ENCODE data around the gene CETN2. TPM values are rescaled to one million over a fixed set of nuclear protein-coding genes. Genes with fewer than 3 reads are reported as not detected.
A peak's percentile ranks its signal among the peaks of the same experiment; 100 is the strongest.

CETN2 gene
- total RNA-seq, 2 donors from 2014 or later: 19.0 to 20.4 TPM

- TF ChIP-seq CTCF (IDR thresholded peaks at IDR 0.05): no peak
- Histone ChIP-seq H3K27me3 (no peaks in the 10 kb centered on the region), H3K36me3 (no peaks in the 10 kb centered on the region), H3K27ac (no peak overlapping the region), H3K4me3 (no peak overlapping the region), H3K9me3 (no peaks in the 10 kb centered on the region), H3K9ac (ENCODE audit: low read depth in 2 of 2, low read length in 2 of 2) (no peak overlapping the region), H3K4me1 (no peaks in the 10 kb centered on the region)
- DNase-seq: no peak
- intact Hi-C loops (cut with DNase I): no loop called here
Observed at GRCh38 chrX:152832520-152832919, 2.0 kb upstream of the CETN2 start.

DNA sequence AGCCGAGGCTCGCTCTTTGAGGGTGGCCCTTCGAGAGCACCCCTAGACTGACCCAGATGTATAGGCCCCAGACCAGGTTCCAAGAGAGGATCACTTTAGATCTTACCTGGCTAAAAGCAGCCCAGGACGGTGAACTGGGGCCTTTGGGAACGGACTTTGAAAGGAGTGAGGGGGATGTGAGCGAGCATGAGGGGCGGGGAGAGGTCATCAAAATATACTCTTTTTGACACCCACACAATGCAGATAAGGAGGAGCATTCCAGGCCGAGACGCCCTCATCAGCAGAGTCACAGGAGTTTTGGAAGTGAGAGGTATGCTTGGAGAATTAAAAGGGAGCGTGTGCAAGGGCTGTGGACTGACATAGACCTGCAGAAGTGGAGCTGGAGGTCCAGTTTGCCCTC, 834 bp upstream of the CETN2 start:
- intact Hi-C loops (cut with DNase I): no loop called here

DNA sequence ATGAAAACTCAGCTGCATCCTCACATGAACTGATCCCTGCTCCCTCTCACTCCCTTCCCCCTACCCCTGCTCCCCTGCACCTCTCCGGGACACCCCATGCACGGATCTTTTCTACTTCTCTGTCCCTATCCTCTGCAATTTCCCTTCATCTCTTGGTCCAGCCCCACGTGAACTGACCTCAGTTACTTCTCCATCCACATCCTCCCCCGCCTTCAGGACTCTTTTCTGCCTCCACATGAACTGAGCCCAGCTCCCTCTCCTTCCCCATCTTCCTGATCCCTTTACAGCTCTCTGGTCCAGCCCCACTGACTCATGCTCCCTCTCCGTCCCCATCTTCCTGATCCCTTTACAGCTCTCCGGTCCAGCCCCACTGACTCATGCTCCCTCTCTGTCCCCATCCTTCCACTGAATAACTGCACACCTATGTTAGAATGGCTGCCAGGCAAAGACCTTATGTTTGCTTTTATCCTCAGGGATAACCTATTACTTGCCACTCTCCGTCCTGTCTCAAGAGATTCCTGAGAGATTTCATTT, 5.6 kb downstream of the CETN2 start:
- Histone ChIP-seq H3K36me3 (no peaks in the 10 kb centered on the region), H3K27me3 (no peaks in the 10 kb centered on the region), H3K4me1 (no peaks in the 10 kb centered on the region), H3K27ac (no peak overlapping the region), H3K4me3 (no peak overlapping the region), H3K9me3 (no peaks in the 10 kb centered on the region), H3K9ac (ENCODE audit: low read depth in 2 of 2, low read length in 2 of 2) (no peak overlapping the region)
- intact Hi-C loops (cut with DNase I): loop anchor here (5.0 to 10.0 kb wide), 2 partner anchors 180 to 1073 kb away; no protein-coding TSS in a partner anchor
- no peak for TF ChIP-seq CTCF (IDR thresholded peaks at IDR 0.05)
- DNase-seq: no peak

More for the DNA sequence above, 834 bp upstream of the CETN2 start:
- Histone ChIP-seq H3K9me3 (no peaks in the 10 kb centered on the region), H3K9ac (ENCODE audit: low read depth in 2 of 2, low read length in 2 of 2) (peak overlapping the region; percentile 35 to 59), H3K27me3 (no peaks in the 10 kb centered on the region), H3K36me3 (no peaks in the 10 kb centered on the region), H3K4me3 (peak overlapping the region; percentile 59), H3K4me1 (no peaks in the 10 kb centered on the region), H3K27ac (no peak overlapping the region)
- no peak for TF ChIP-seq CTCF (IDR thresholded peaks at IDR 0.05)
- no peak for DNase-seq

DNA sequence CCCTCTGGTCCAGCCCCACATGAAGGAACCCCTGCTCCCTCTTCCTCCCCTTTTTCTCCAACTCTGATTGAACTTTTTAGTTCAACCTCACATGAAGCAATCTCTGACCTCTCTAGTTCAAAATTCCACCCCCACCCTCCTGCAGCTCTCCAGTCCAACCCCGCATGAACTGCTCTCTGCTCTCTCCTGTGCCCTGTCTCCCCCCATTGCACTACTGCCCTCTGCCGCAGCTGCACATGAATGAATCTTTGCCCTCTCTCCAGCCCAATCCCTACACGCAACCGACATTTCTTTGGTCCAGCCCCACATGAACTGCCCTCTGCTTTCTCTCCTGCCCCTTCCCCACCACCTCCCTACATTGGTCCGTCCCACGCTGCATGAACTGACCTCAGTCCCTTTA, 6.9 kb downstream of the CETN2 start:
- H3K9me3 ChIP-seq: no peaks in the 10 kb centered on the region
- H3K36me3 ChIP-seq: no peaks in the 10 kb centered on the region
- no peak overlapping the region for H3K27ac ChIP-seq
- no peak for DNase-seq
- no peaks in the 10 kb centered on the region for H3K4me1 ChIP-seq
- H3K9ac ChIP-seq (ENCODE audit: low read depth in 2 of 2, low read length in 2 of 2): no peak overlapping the region
- no peaks in the 10 kb centered on the region for H3K27me3 ChIP-seq
- no peak overlapping the region for H3K4me3 ChIP-seq
- intact Hi-C loops (cut with DNase I): loop anchor here (5.0 to 10.0 kb wide), 2 partner anchors 179 to 1071 kb away; no protein-coding TSS in a partner anchor
- TF ChIP-seq CTCF (IDR thresholded peaks at IDR 0.05): no peak

DNA sequence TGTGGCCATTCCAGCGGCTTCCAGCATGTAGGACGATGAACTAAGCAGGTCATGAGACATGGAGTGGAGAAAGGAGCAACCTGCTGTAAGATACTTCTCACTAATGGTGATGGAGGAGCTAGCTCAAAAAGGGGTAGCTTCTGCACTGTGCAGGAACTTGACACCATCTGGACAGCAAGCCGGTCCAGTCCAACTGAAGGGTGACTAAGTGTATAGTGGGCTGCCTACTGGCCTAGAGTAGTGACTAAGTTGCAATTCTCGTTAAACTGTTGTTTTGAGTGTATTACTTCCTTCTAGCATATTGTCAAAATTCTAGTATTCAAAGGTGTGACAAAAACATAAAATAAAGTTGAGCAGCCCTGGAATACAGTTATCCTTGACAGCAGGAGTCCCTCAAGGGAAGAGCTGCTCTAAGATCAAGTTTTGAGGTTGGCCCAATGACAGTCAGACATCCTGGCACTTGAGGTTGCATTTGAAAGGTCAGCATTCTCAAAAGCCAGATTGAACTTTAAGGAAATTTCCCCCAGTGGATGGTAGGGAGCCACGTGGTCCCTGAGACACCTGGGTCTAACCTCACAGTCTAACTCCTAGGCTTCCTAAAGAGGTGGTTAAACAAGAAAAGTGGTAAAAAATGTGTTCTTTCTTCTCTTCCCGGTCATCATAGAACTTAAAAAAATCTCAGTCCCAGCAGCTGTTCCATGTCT, 8.0 kb downstream of the CETN2 start:
- DNase-seq: no peak
- Histone ChIP-seq H3K36me3 (no peaks in the 10 kb centered on the region), H3K4me1 (no peaks in the 10 kb centered on the region), H3K27me3 (no peaks in the 10 kb centered on the region), H3K9ac (ENCODE audit: low read depth in 2 of 2, low read length in 2 of 2) (no peak overlapping the region), H3K4me3 (no peak overlapping the region), H3K9me3 (no peaks in the 10 kb centered on the region), H3K27ac (no peak overlapping the region)
- TF ChIP-seq CTCF (IDR thresholded peaks at IDR 0.05): no peak
- intact Hi-C loops (cut with DNase I): loop anchor here (5.0 to 10.0 kb wide), 2 partner anchors 178 to 1070 kb away; no protein-coding TSS in a partner anchor

Data from colonic mucosa (tissue), 4 donors.